Breast epithelium (tissue), 4 donors: ENCODE measurements around the gene SMPX. TPM values are rescaled to one million over a fixed set of nuclear protein-coding genes. Genes with fewer than 3 reads are reported as not detected.

Experiments
- DNase-seq, 2 donors: peaks; one replicate each; pipeline ENCODE4 v3.0.0-alpha.2; 2019; ENCODE audit warnings: low spot score in 2 of 2
- H3K27ac ChIP-seq, 2 donors: fragments of 200-600 bp; sonication (generic) in 1 of 2; one replicate each; pipeline ENCODE4 v1.5.1; 2016 to 2019; ENCODE audit warnings: mild to moderate bottlenecking in 1 of 2
- H3K27me3 ChIP-seq, 2 donors: fragments of 200-600 bp; sonication (generic) in 1 of 2; one replicate each; pipeline versions ENCODE4 v1.5.1 to v1.6.0; 2017 to 2019; ENCODE audit warnings: control low read depth in 1 of 2, mild to moderate bottlenecking in 1 of 2
- H3K36me3 ChIP-seq: fragments of 200-600 bp; one replicate; pipeline ENCODE4 v1.5.1; 2019
- H3K4me1 ChIP-seq, 2 donors: fragments of 200-600 bp; sonication (generic); one replicate each; pipeline ENCODE4 v1.5.1; 2016 to 2019; ENCODE audit warnings: control low read depth in 1 of 2
- H3K4me3 ChIP-seq, 3 donors: fragments of 200-600 bp; sonication (generic); 1 replicate in 2 of 3; 2 replicates in 1 of 3; pipeline ENCODE4 v1.5.1; 2016 to 2019; ENCODE audit warnings: mild to moderate bottlenecking in 3 of 3, moderate library complexity in 2 of 3
- H3K9me3 ChIP-seq, 2 donors: fragments of 200-600 bp; sonication (generic) in 1 of 2; one replicate each; pipeline ENCODE4 v1.5.1; 2016 to 2019; ENCODE audit warnings: control low read depth in 1 of 2
- POLR2A ChIP-seq: fragments of 450-650 bp; IDR thresholded peaks from one replicate; pipeline ENCODE4 v1.6.1; 2016; ENCODE audit warnings: antibody characterized with exemption, mild to moderate bottlenecking, moderate library complexity
- POLR2AphosphoS5 ChIP-seq, 3 donors: sonication (generic); formaldehyde crosslinking; IDR thresholded peaks; one replicate each; pipeline ENCODE4 v1.6.1; 2017; ENCODE audit warnings: antibody characterized with exemption in 3 of 3
- intact Hi-C: fragments of 100-400 bp; cut with DNase I; formaldehyde crosslinking; loops from one replicate; pipeline ENCODE4 v1.15.1; 2023; ENCODE audit warnings: low total_unique reads
- total RNA-seq, 3 donors: library from RNA; depleted of rRNA; stranded (reverse); fragments of >200 nt; gene quantifications; one replicate each; pipeline ENCODE4 v1.1.0, GENCODE V29; 2016
- TF ChIP-seq, protein P1 (sequence below), 3 donors: fragments of 450-650 bp; IDR thresholded peaks; one replicate each; pipeline ENCODE4 v1.5.1; 2016 to 2017; ENCODE audit warnings: antibody characterized with exemption in 3 of 3, mild to moderate bottlenecking in 3 of 3, moderate library complexity in 3 of 3

Gene SMPX
- total RNA-seq, 3 donors from 2014 or later: 1.0 TPM; not detected in 2

DNA sequence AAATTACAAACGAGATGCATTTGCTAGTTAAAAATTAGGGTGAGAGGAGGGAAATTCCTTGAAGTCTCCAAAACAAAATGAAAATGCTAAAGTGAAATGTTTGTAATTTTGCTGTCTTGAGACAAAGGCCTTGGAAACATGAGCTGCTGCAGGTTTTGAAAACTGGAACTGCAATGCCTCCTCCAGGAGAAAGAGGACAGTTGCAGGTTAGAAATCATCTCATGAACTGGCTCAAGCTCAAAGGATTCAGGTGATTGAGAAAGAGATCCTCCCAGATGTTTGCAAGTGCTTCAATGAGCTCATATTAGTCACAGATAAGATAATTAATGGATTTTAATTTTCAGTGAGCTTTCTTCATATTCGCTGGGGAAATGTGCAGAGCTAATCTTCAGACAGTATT is 32.4 kb downstream of the SMPX start:
- Histone ChIP-seq H3K9me3 (no peaks in the 10 kb centered on the region), H3K4me3 (no peak overlapping the region), H3K36me3 (no peaks in the 10 kb centered on the region), H3K27ac (no peak overlapping the region), H3K4me1 (no peaks in the 10 kb centered on the region), H3K27me3 (peaks cover 0 to 51% of the 10 kb centered on the region in 2 donors)
- intact Hi-C loops: no loop called here
- DNase-seq: no peak
- no peak for TF ChIP-seq POLR2AphosphoS5 (IDR thresholded peaks at IDR 0.05)
- TF ChIP-seq POLR2A: no peak
- TF ChIP-seq, protein P1, sequence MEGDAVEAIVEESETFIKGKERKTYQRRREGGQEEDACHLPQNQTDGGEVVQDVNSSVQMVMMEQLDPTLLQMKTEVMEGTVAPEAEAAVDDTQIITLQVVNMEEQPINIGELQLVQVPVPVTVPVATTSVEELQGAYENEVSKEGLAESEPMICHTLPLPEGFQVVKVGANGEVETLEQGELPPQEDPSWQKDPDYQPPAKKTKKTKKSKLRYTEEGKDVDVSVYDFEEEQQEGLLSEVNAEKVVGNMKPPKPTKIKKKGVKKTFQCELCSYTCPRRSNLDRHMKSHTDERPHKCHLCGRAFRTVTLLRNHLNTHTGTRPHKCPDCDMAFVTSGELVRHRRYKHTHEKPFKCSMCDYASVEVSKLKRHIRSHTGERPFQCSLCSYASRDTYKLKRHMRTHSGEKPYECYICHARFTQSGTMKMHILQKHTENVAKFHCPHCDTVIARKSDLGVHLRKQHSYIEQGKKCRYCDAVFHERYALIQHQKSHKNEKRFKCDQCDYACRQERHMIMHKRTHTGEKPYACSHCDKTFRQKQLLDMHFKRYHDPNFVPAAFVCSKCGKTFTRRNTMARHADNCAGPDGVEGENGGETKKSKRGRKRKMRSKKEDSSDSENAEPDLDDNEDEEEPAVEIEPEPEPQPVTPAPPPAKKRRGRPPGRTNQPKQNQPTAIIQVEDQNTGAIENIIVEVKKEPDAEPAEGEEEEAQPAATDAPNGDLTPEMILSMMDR (IDR thresholded peaks at IDR 0.05): peak in 2 of 3 donors; percentile 27 to 28

DNA sequence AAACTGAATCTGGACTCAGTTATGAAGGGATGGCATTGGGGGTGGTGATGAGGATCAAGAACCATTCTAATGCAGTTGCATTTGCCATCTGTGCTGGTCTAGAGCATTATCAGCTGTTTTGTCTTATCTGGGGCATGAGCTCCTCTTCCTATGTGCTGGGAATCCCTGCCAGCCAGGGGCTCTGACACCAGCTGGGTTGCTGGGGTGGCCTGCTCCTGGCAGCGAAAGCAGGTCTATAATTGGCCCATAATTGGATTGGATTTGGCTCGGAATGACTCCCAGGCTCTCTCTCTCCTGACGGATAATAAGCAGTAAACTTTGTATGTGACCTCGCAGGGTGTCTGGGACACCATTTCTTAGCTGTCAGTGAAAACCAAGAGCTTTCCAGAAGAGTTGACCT is 34.1 kb downstream of the SMPX start:
- Histone ChIP-seq H3K36me3 (no peaks in the 10 kb centered on the region), H3K4me1 (no peaks in the 10 kb centered on the region), H3K4me3 (no peak overlapping the region), H3K27me3 (peaks cover 0 to 45% of the 10 kb centered on the region in 2 donors), H3K9me3 (no peaks in the 10 kb centered on the region), H3K27ac (no peak overlapping the region)
- intact Hi-C loops: loop anchor here (5.0 kb wide), 1 partner anchor 872 kb away; no protein-coding TSS in a partner anchor
- TF ChIP-seq POLR2AphosphoS5 (IDR thresholded peaks at IDR 0.05): no peak
- TF ChIP-seq, protein P1 (IDR thresholded peaks at IDR 0.05): no peak
- TF ChIP-seq POLR2A: no peak
- DNase-seq: no peak

DNA sequence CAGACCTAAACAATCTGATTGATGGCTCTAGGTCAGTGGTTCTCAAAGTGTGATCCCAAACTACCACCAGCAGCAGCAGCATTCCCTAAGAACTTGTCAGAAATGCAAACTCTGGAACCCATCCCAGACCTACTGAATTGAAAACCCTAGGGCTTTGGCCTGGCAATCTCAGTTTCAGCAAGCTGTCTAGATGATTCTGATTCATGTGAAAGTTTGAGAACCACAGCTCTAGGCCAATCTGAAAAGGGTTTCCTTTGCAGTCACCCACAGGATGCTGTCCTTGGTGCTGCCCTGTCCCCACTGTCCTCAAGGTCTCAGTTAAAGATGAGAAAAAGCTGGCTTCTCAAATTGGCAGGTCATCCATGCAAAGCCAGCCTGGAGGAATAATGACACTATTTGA is 34.8 kb downstream of the SMPX start:
- intact Hi-C loops: loop anchor here (5.0 kb wide), 1 partner anchor 871 kb away; no protein-coding TSS in a partner anchor
- TF ChIP-seq, protein P1 (IDR thresholded peaks at IDR 0.05): no peak
- no peak for TF ChIP-seq POLR2A
- TF ChIP-seq POLR2AphosphoS5 (IDR thresholded peaks at IDR 0.05): no peak
- H3K4me1 ChIP-seq: no peaks in the 10 kb centered on the region
- no peak overlapping the region for H3K27ac ChIP-seq
- no peak overlapping the region for H3K4me3 ChIP-seq
- H3K27me3 ChIP-seq: peaks cover 0 to 40% of the 10 kb centered on the region in 2 donors
- no peaks in the 10 kb centered on the region for H3K9me3 ChIP-seq
- H3K36me3 ChIP-seq: no peaks in the 10 kb centered on the region
- no peak for DNase-seq

DNA sequence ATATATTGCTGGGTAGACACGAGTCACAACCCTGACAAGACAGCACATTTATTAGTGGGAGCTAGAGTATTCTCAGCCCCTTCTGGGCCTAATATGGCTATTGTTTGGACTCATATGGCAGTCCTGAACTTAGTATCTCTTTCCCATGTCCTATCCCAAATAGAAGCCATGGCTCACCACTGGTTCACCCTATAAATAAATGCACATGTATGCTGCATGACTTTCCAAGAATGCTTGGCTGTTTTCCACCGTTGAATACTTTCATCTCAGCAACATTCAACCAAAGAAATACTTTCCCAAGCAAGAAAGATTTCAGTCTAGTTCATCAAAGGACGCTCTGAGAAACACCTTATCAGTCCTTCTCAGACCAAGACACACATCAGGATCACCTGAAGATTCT is 36.7 kb downstream of the SMPX start:
- Histone ChIP-seq H3K36me3 (no peaks in the 10 kb centered on the region), H3K27ac (no peak overlapping the region), H3K4me3 (no peak overlapping the region), H3K27me3 (peaks cover 0 to 25% of the 10 kb centered on the region in 2 donors), H3K4me1 (no peaks in the 10 kb centered on the region), H3K9me3 (no peaks in the 10 kb centered on the region)
- TF ChIP-seq POLR2AphosphoS5 (IDR thresholded peaks at IDR 0.05) (no peak), POLR2A (no peak)
- TF ChIP-seq, protein P1 (IDR thresholded peaks at IDR 0.05): no peak
- no peak for DNase-seq
- intact Hi-C loops: loop anchor here (5.0 kb wide), 1 partner anchor 869 kb away; no protein-coding TSS in a partner anchor

DNA sequence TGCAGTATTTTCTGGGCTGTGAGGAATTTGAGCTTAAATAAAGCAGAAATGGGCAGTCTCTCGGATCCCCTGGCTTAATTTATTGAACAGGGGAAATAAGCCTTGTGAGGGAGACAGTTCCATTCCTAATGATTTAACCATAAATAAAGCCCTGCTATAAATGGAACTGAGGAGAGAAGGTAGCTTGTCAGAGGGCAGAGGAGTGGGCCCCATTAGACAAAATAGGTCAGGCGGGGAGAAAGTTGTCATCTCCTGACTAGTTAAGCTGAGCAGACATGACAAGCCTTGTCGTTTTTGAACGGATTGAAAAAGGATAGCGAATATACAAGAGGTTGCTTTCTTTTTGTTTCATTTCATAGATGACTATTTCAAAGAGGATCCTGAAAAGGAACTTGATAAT is 39.3 kb downstream of the SMPX start:
- no peak for TF ChIP-seq POLR2A
- TF ChIP-seq, protein P1 (IDR thresholded peaks at IDR 0.05): no peak

More for the DNA sequence above, 39.3 kb downstream of the SMPX start:
- no peak for DNase-seq
- no peaks in the 10 kb centered on the region for H3K36me3 ChIP-seq
- intact Hi-C loops: no loop called here
- no peak overlapping the region for H3K27ac ChIP-seq
- H3K27me3 ChIP-seq: peaks cover 0 to 24% of the 10 kb centered on the region in 2 donors
- H3K4me1 ChIP-seq: no peaks in the 10 kb centered on the region
- no peak overlapping the region for H3K4me3 ChIP-seq
- no peaks in the 10 kb centered on the region for H3K9me3 ChIP-seq
